Hematopoietic multipotent progenitor cell treated with erythropoietin and hydrocortisone succinate and interleukin-3 and kit ligand, for 8 days (in vitro differentiated cells): ENCODE results near the gene IGFBP4.

Experiments
- DNase-seq: peaks from one replicate; pipeline ENCODE4 v3.0.0-alpha.2; 2015

IGFBP4 gene

DNA sequence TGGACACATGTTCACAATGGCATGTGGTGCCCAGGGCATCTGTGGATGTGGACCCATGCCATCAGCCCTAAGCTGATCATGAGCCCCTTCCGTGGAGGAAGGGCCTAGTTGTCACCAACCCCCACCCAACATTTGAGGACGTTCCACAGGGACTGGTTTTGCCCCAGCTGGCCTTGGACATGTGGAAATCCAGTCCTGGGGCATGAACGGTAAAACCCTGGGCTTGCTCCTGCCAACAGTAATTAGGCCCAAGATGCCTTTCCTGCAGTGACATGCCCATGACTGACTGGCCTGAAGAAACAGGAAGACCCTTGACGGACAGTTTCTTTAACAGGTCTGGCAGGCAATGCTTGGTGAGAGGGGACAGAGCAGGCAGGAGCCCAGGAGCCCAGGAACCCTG, 50.4 kb downstream of the IGFBP4 start:
- DNase-seq: no peak

DNA sequence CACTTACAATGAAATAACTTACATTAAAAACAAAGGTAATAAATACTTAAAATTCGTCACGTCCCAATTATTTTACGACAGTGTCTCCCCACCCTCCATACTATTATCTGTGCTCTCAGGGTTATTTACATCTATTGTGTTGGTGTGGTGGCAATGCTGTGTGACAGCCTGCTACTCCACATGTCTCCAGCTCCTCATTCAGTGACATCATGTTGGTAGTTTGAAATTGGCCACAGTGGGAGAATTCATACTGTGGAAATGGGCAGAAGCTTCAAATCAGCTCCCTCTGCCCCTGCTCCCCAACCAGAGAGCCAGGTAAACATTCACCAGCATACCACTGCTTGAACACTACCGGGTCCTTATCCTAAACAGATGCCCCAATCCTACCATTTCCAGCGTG, 51.9 kb downstream of the IGFBP4 start:
- DNase-seq: no peak

- DNase-seq: no peak
These were observed 52.9 kb downstream of the IGFBP4 start for GRCh38 chr17:40496170-40496569.

- no peak for DNase-seq
These were observed 53.6 kb downstream of the IGFBP4 start for GRCh38 chr17:40496634-40497420.

- DNase-seq: no peak
These were observed 54.4 kb downstream of the IGFBP4 start for GRCh38 chr17:40497695-40498094.

DNA sequence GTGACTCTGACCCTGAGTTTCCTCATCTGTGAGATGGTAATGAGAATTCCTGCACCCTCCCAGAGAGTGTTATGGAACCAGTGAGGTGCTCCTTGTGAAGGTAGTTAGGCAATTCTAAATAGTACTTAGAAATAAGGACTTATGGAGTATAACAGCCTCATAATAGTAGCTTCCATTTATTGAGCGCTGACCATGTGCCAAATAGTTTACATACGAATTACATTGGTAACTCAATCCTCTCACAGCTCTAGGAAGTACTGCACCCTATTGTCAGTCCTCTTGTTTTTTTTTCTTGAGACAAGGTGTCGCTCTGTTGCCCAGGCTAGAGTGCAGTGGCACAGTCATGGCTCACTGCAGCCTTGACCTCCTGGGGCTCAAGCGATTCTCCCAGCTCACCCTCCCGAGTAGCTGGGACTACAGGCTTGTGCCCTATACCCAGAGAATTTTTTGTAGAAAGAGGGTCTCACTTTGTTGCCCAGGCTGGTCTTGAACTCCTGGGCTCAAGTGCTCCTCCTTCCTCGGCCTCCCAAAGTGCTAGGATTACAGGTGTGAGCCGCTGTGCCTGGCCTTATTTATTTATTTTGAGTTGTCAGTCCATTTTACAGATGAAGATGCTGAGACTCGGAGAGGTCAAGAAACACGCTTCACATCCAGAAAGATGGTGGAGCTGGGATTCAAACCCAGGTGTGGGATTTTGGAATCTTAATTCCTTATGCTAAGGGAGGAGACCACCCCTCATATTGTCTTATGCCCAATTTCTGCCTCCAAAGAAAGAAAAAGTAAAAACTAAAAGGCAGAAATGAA, 55.2 kb downstream of the IGFBP4 start:
- no peak for DNase-seq

DNA sequence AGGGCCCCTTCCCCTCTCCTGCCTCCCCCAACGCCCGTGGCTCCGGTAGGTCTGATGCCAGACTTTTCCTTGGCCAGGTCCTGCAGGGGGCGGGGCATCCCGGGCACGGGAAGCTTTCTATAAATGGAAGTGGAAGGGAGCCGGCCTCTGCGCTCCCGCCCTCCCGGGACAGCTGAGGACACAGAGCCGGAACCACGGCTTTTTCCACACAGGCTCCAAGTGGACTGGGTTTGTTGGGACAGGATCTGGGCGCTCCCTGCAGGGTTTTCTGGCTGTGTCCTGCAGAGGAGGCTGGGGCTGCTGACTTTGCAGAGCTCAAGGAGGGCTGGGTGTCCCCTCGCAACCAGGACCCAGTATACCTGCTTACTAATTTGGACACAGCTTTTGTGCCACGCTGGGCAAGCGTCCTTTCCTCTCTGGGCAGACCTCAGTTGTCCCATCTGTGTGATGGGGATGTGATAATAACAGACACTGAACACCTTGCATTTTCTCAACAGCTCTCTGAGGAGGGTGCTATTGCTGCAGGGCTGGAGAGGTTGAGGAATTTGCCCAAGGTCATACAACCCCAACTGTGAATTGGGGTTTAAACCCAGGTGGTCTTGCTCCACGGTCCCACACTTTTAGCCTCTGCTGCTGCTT, 56.4 kb downstream of the IGFBP4 start:
- DNase-seq: no peak

- no peak for DNase-seq
These were observed 56.9 kb downstream of the IGFBP4 start for GRCh38 chr17:40500190-40500589.

- DNase-seq: no peak
These were observed 57.5 kb downstream of the IGFBP4 start for GRCh38 chr17:40500709-40501108.

- no peak for DNase-seq
These were observed 58.3 kb downstream of the IGFBP4 start, which contains the start of gene TNS4 for GRCh38 chr17:40501499-40501911. Gene TNS4, minus strand, starts transcription at chr17:40501623. Its CDS starts 5,198 bp downstream, at chr17:40496425.

DNA sequence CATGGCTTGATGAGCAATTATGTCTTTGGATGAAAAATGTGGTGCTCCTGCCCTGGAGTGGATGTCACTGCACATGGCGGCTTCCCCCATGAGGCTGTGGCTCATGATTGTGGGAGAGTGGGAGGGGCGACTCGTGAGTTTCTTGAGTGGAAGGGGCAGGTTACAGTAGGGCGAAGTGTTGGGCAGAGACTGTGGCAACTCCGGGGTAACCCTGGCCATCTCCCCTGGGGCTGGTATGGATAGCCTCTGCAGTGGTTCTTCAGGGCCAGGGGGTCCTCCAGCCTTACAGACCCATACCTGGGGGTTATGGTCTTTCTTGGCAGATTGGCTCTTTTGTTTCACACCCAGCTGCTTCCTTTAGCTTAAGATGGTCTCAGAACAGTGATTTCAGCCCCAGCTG, 59.5 kb downstream of the IGFBP4 start:
- no peak for DNase-seq

DNA sequence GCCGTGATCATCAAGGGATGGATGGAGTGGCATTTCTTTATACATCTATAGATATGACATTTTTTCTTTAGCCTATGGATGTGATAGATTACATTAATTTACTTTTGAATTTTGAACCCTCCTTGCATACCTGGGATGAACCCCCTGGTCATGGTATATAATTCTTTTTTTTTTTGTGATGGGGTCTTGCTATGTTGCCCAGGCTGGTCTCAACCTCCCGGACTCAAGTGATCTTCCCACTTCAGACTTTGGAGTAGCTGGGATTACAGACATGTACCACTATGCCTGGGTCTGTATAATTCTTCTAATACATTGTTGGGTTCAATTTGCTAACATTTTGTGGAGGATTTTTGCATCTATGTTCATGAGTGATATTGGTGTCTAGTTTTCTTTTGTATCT, 59.9 kb downstream of the IGFBP4 start:
- DNase-seq: no peak

GRCh38 chr17:40506786-40507185, 63.5 kb downstream of the IGFBP4 start:
- no peak for DNase-seq
